ENCODE measurements around the gene CREBL2.

The CREBL2 gene

GRCh38 chr12:12599750-12600643, 11.7 kb upstream of the CREBL2 start:
- no peak for DNase-seq (ENCODE audit: low spot score)
- in situ Hi-C loops (cut with MboI; ENCODE audit: low sequenced_read_pairs, unreplicated experiment) = no loop called here
- no peak for TF ChIP-seq CTCF (IDR thresholded peaks at IDR 0.05; ENCODE audit: borderline replicate concordance, control extremely low read depth, extremely low read depth, insufficient read depth, missing control alignments)

GRCh38 chr12:12600659-12601058, 11.0 kb upstream of the CREBL2 start:
- DNase-seq (ENCODE audit: low spot score) = no peak
- in situ Hi-C loops (cut with MboI; ENCODE audit: low sequenced_read_pairs, unreplicated experiment) = no loop called here
- TF ChIP-seq CTCF (IDR thresholded peaks at IDR 0.05; ENCODE audit: borderline replicate concordance, control extremely low read depth, extremely low read depth, insufficient read depth, missing control alignments) = no peak

- TF ChIP-seq CTCF (IDR thresholded peaks at IDR 0.05; ENCODE audit: borderline replicate concordance, control extremely low read depth, extremely low read depth, insufficient read depth, missing control alignments) = no peak
- in situ Hi-C loops (cut with MboI; ENCODE audit: low sequenced_read_pairs, unreplicated experiment) = no loop called here
- DNase-seq (ENCODE audit: low spot score) = no peak
These were observed 6.9 kb upstream of the CREBL2 start for GRCh38 chr12:12604740-12605139.

GRCh38 chr12:12606781-12607589, 4.7 kb upstream of the CREBL2 start:
- no peak for TF ChIP-seq CTCF (IDR thresholded peaks at IDR 0.05; ENCODE audit: borderline replicate concordance, control extremely low read depth, extremely low read depth, insufficient read depth, missing control alignments)
- in situ Hi-C loops (cut with MboI; ENCODE audit: low sequenced_read_pairs, unreplicated experiment) = no loop called here
- DNase-seq (ENCODE audit: low spot score) = peak; percentile 60

GRCh38 chr12:12608557-12608957, 3.1 kb upstream of the CREBL2 start:
- in situ Hi-C loops (cut with MboI; ENCODE audit: low sequenced_read_pairs, unreplicated experiment) = no loop called here
- TF ChIP-seq CTCF (IDR thresholded peaks at IDR 0.05; ENCODE audit: borderline replicate concordance, control extremely low read depth, extremely low read depth, insufficient read depth, missing control alignments) = peak; percentile 60
- DNase-seq (ENCODE audit: low spot score) = peak; percentile 63

GRCh38 chr12:12609692-12610091, 2.0 kb upstream of the CREBL2 start:
- no peak for DNase-seq (ENCODE audit: low spot score)
- TF ChIP-seq CTCF (IDR thresholded peaks at IDR 0.05; ENCODE audit: borderline replicate concordance, control extremely low read depth, extremely low read depth, insufficient read depth, missing control alignments) = no peak
- in situ Hi-C loops (cut with MboI; ENCODE audit: low sequenced_read_pairs, unreplicated experiment) = no loop called here

Data from GM13976 (cell line).